Activated CD4-positive, alpha-beta memory T cell treated with anti-CD3 and anti-CD28 coated beads for 36 hours (primary cell): ENCODE measurements around the gene IZUMO1. TPM values are rescaled to one million over a fixed set of nuclear protein-coding genes. Genes with fewer than 3 reads are reported as not detected.
A peak's percentile ranks its signal among the peaks of the same experiment; 100 is the strongest.
"Not testable (repeated sequence)": the region's sequence is repeated elsewhere in the genome, so short reads cannot be mapped to it uniquely, and the experiment has no call there.

ENCODE experiments used
- CTCF ChIA-PET: fragments of 350-600 bp; sonication (Branson Sonifier 250); formaldehyde crosslinking; loops from one replicate; lab custom pipeline; 2021; ENCODE audit warnings: antibody characterized with exemption, inconsistent platforms; lab: Charles Lee
- POLR2A ChIA-PET: fragments of 350-600 bp; sonication (Branson Sonifier 250); formaldehyde crosslinking; loops from one replicate; lab custom pipeline; 2021; ENCODE audit warnings: antibody characterized with exemption; lab: Charles Lee
- DNase-seq: peaks from one replicate; pipeline ENCODE4 v3.0.0-alpha.2; 2020
- H3K27ac Mint-ChIP-seq: one replicate; pipeline ENCODE4 v1.8.0; 2021; ENCODE audit warnings: mixed read lengths
- H3K27me3 Mint-ChIP-seq: one replicate; pipeline ENCODE4 v1.8.0; 2021; ENCODE audit warnings: mixed read lengths
- H3K36me3 Mint-ChIP-seq: one replicate; pipeline ENCODE4 v1.8.0; 2021; ENCODE audit warnings: mixed read lengths
- H3K4me1 Mint-ChIP-seq: one replicate; pipeline ENCODE4 v1.8.0; 2021; ENCODE audit warnings: low read depth, mixed read lengths
- H3K4me3 Mint-ChIP-seq: one replicate; pipeline ENCODE4 v1.8.0; 2021; ENCODE audit warnings: mild to moderate bottlenecking, mixed read lengths
- H3K9me3 Mint-ChIP-seq: one replicate; pipeline ENCODE4 v1.8.0; 2021; ENCODE audit warnings: mixed read lengths
- intact Hi-C: fragments of 100-400 bp; cut with micrococcal nuclease; formaldehyde crosslinking; loops from one replicate; pipeline ENCODE4 v1.15.1; 2023
- total RNA-seq, 2 experiments: library from RNA; stranded (reverse); gene quantifications; one replicate each; pipeline ENCODE4 v1.2.3, GENCODE V29; 2021

Gene IZUMO1
- total RNA-seq, 2 experiments from 2014 or later: not detected

GRCh38 chr19:48695743-48696352 lies 50.9 kb downstream of the IZUMO1 start, which contains the start of gene FUT2:
TSS of gene FUT2 (plus strand) at chr19:48695971. CDS start at chr19:48702957, 6,986 bp downstream.
- no peak within 1 kb of the TSS for H3K27ac Mint-ChIP-seq
- ChIA-PET POLR2A (no interaction called here), CTCF (interaction anchor here (1.5 kb wide), 1 partner anchor 20 kb away, joined by 5 read pairs; no protein-coding TSS in a partner anchor)
- peaks cover 6% of the 10 kb centered on the region for H3K36me3 Mint-ChIP-seq
- H3K4me3 Mint-ChIP-seq: peak within 1 kb of the TSS; percentile 37
- H3K27me3 Mint-ChIP-seq: peaks cover 9% of the 10 kb centered on the region
- no peaks in the 10 kb centered on the region for H3K9me3 Mint-ChIP-seq
- peaks cover 9% of the 10 kb centered on the region for H3K4me1 Mint-ChIP-seq
- no peak for DNase-seq
- intact Hi-C loops: no loop called here

- H3K27me3 Mint-ChIP-seq, H3K36me3 Mint-ChIP-seq, CTCF ChIA-PET, POLR2A ChIA-PET, H3K4me1 Mint-ChIP-seq, DNase-seq, H3K4me3 Mint-ChIP-seq, H3K27ac Mint-ChIP-seq, intact Hi-C loops, H3K9me3 Mint-ChIP-seq: not testable (repeated sequence)
These were observed 53.1 kb downstream of the IZUMO1 start for GRCh38 chr19:48693629-48694028.

Other genes starting within 250 kb of the IZUMO1 start
- 1 to 10 TPM; 3.6 to 3.8 TPM for gene LMTK3, start 235.1 kb downstream of the IZUMO1 start, total RNA-seq
- not detected for gene SULT2B1, start 194.7 kb downstream of the IZUMO1 start, total RNA-seq
- gene SPACA4, start 140.2 kb downstream of the IZUMO1 start, total RNA-seq: not detected
- gene FAM83E, start 131.8 kb downstream of the IZUMO1 start, total RNA-seq: 1 to 10 TPM; 2.2 to 2.4 TPM
- gene RPL18, start 127.7 kb downstream of the IZUMO1 start, total RNA-seq: 1,000 to 10,000 TPM; 2,095 to 2,140 TPM
- 10 to 100 TPM; 24.1 to 24.6 TPM for gene SPHK2, start 127.4 kb downstream of the IZUMO1 start, total RNA-seq
- gene DBP, start 109.5 kb downstream of the IZUMO1 start, total RNA-seq: 10 to 100 TPM in 1 of 2 experiments, 1 to 10 TPM in 1; 8.3 to 10.4 TPM
- gene CA11, start 100.7 kb downstream of the IZUMO1 start, total RNA-seq: 10 to 100 TPM; 12.7 to 15.9 TPM
- gene NTN5, start 73.9 kb downstream of the IZUMO1 start, total RNA-seq: under 1 TPM; 0.70 to 0.74 TPM
- gene FUT2, start 50.9 kb downstream of the IZUMO1 start, total RNA-seq: not detected
- under 1 TPM; 0.76 to 0.85 TPM for gene MAMSTR, start 27.2 kb downstream of the IZUMO1 start, total RNA-seq
- gene RASIP1, start 6.3 kb downstream of the IZUMO1 start, total RNA-seq: under 1 TPM; 0.19 TPM
- gene FUT1, start 5.7 kb upstream of the IZUMO1 start, total RNA-seq: under 1 TPM; 0.36 to 0.40 TPM
- not detected for gene FGF21, start 8.6 kb upstream of the IZUMO1 start, total RNA-seq
- 10 to 100 TPM; 59.8 to 61.5 TPM for gene BCAT2, start 64.1 kb upstream of the IZUMO1 start, total RNA-seq
- gene HSD17B14, start 89.6 kb upstream of the IZUMO1 start, total RNA-seq: under 1 TPM in 1 of 2 experiments, not detected in 1; 0.31 TPM
- gene PLEKHA4, start 121.7 kb upstream of the IZUMO1 start, total RNA-seq: 10 to 100 TPM; 10.5 to 11.0 TPM
- gene PPP1R15A, start 125.5 kb upstream of the IZUMO1 start, total RNA-seq: 10 to 100 TPM; 49.7 to 52.0 TPM
- gene TULP2, start 151.8 kb upstream of the IZUMO1 start, total RNA-seq: under 1 TPM; 0.34 to 0.59 TPM
- gene NUCB1, start 153.4 kb upstream of the IZUMO1 start, total RNA-seq: 100 to 1,000 TPM; 154 to 159 TPM
- 1 to 10 TPM; 2.0 to 2.8 TPM for gene DHDH, start 186.8 kb upstream of the IZUMO1 start, total RNA-seq
- gene BAX, start 208.0 kb upstream of the IZUMO1 start, total RNA-seq: 100 to 1,000 TPM; 173 to 181 TPM
- gene FTL, start 218.4 kb upstream of the IZUMO1 start, total RNA-seq: 100 to 1,000 TPM; 870 to 900 TPM
- 10 to 100 TPM; 42.2 to 47.6 TPM for gene GYS1, start 246.4 kb upstream of the IZUMO1 start, total RNA-seq
- 100 to 1,000 TPM; 107 to 109 TPM for gene RUVBL2, start 247.0 kb upstream of the IZUMO1 start, total RNA-seq